Spleen (tissue), 11 donors: ENCODE data around the gene GNAZ. TPM values are rescaled to one million over a fixed set of nuclear protein-coding genes. Genes with fewer than 3 reads are reported as not detected.
A peak's percentile ranks its signal among the peaks of the same experiment; 100 is the strongest.

Source experiments
- DNase-seq: peaks from one replicate; pipeline ENCODE4 v3.0.0-alpha.2; 2020
- H3K27ac ChIP-seq, 8 donors: fragments of 200-600 bp; sonication (generic) in 7 of 8; 1 replicate in 4 of 8; 2 replicates in 4 of 8; pipeline versions ENCODE4 v1.5.0 to v1.8.0; 2016 to 2021; ENCODE audit warnings: inconsistent platforms in 4 of 8, mild to moderate bottlenecking in 4 of 8, moderate library complexity in 1 of 8
- H3K27me3 ChIP-seq, 7 donors: fragments of 200-600 bp; sonication (generic) in 6 of 7; replicated peaks in 1 of 7; 1 replicate in 4 of 7; 2 replicates in 3 of 7; pipeline versions ENCODE4 v1.5.0 to v1.8.0; 2016 to 2021; ENCODE audit warnings: inconsistent platforms in 3 of 7, mild to moderate bottlenecking in 1 of 7
- H3K36me3 ChIP-seq, 6 donors: fragments of 200-600 bp; sonication (generic) in 5 of 6; 1 replicate in 4 of 6; 2 replicates in 2 of 6; pipeline versions ENCODE4 v1.5.0 to v1.8.0; 2016 to 2021; ENCODE audit warnings: inconsistent platforms in 2 of 6
- H3K4me1 ChIP-seq, 6 donors: fragments of 200-600 bp; sonication (generic) in 5 of 6; 1 replicate in 3 of 6; 2 replicates in 3 of 6; pipeline versions ENCODE4 v1.5.0 to v1.8.0; 2016 to 2021; ENCODE audit warnings: inconsistent platforms in 3 of 6
- H3K4me3 ChIP-seq, 8 donors: fragments of 200-600 bp; sonication (generic) in 7 of 8; 1 replicate in 4 of 8; 2 replicates in 4 of 8; pipeline versions ENCODE4 v1.5.0 to v1.8.0; 2016 to 2021; ENCODE audit warnings: inconsistent platforms in 4 of 8, mild to moderate bottlenecking in 4 of 8, moderate library complexity in 2 of 8
- H3K9me3 ChIP-seq, 8 donors: fragments of 200-600 bp; sonication (generic) in 7 of 8; 1 replicate in 4 of 8; 2 replicates in 4 of 8; pipeline versions ENCODE4 v1.5.0 to v1.8.0; 2016 to 2021; ENCODE audit warnings: inconsistent platforms in 4 of 8
- POLR2A ChIP-seq, 3 donors: fragments of 450-650 bp; IDR thresholded peaks; one replicate each; pipeline ENCODE4 v1.5.1; 2017; ENCODE audit warnings: antibody characterized with exemption in 3 of 3, mild to moderate bottlenecking in 1 of 3
- POLR2AphosphoS5 ChIP-seq, 3 donors: sonication (generic); formaldehyde crosslinking; IDR thresholded peaks; one replicate each; pipeline ENCODE4 v1.5.1; 2017; ENCODE audit warnings: antibody characterized with exemption in 3 of 3
- WGBS, 5 donors: extraction: QIAGEN DNeasy Blood & Tissue Kit in 3 of 5; methylation state at CpG; one replicate each; pipeline versions ENCODE4 v1.1.5 to v1.1.7; 2013 to 2018; 5-methylcytosine and 5-hydroxymethylcytosine counted together
- intact Hi-C: fragments of 100-400 bp; cut with DNase I; formaldehyde crosslinking; loops from one replicate; pipeline ENCODE4 v1.15.0; 2023; ENCODE audit warnings: low total_unique reads
- polyA plus RNA-seq, 3 donors: library from polyadenylated mRNA; stranded (reverse); fragments of 200-250 nt; gene quantifications; one replicate each; pipeline ENCODE4 v1.2.1, GENCODE V29; 2013
- total RNA-seq, 7 donors: library from RNA; depleted of rRNA in 3 of 7; stranded (reverse); fragments of >200 nt in 3 of 7; fragmentation: NEBNext Ultra II Directional in 4 of 7; extraction: Animal tissue kit (Norgen Biotek cat#: 25700) in 4 of 7; gene quantifications; one replicate each; pipeline versions ENCODE4 v1.1.0 to v1.2.1, GENCODE V29; 2016 to 2021
- TF ChIP-seq, protein P1 (sequence below), 11 experiments: fragments of 200-600 bp in 7 of 11; fragments of 450-650 bp in 4 of 11; sonication (generic) in 4 of 11; IDR thresholded peaks in 8 of 11; conservative IDR thresholded peaks in 3 of 11; 1 replicate in 7 of 11; 2 replicates in 4 of 11; pipeline versions ENCODE4 v1.4.0 to v1.8.0; 2016 to 2021; ENCODE audit warnings: antibody characterized with exemption in 11 of 11, inconsistent platforms in 4 of 11, mild to moderate bottlenecking in 1 of 11
- donor health status: healthy with polysubstance abuse.
- donor health status: DM: no; HTN: no; CAD: no; lungs with moderate emphysema.
- donor health status: DM: no; HTN: no; CAD: no.
- donor health status: Bipolar disorder and iron deficiency.
- donor health status: healthy.
- donor health status: DM: no; HTN: no; CAD: no.
- donor health status: DM: yes; HTN: yes; CAD: no.

GNAZ gene
- total and polyA plus RNA-seq, 10 donors = 2.3 to 11.8 (median 6.8) TPM

GRCh38 chr22:23072911-23073491 is 2.7 kb downstream of the GNAZ start:
- Histone ChIP-seq H3K4me3 (no peak overlapping the region), H3K4me1 (peaks cover 8 to 63% (median 34%) of the 10 kb centered on the region in 6 donors), H3K9me3 (no peaks in the 10 kb centered on the region), H3K27ac (no peak overlapping the region), H3K27me3 (peaks cover 0 to 37% (median 4%) of the 10 kb centered on the region in 7 donors), H3K36me3 (no peaks in the 10 kb centered on the region)
- DNase-seq = peak; percentile 47
- WGBS, 5 donors = 87 to 98% (median 96%) methylated on average over 6 to 11 of the region's 11 CpGs
- TF ChIP-seq, protein P1, sequence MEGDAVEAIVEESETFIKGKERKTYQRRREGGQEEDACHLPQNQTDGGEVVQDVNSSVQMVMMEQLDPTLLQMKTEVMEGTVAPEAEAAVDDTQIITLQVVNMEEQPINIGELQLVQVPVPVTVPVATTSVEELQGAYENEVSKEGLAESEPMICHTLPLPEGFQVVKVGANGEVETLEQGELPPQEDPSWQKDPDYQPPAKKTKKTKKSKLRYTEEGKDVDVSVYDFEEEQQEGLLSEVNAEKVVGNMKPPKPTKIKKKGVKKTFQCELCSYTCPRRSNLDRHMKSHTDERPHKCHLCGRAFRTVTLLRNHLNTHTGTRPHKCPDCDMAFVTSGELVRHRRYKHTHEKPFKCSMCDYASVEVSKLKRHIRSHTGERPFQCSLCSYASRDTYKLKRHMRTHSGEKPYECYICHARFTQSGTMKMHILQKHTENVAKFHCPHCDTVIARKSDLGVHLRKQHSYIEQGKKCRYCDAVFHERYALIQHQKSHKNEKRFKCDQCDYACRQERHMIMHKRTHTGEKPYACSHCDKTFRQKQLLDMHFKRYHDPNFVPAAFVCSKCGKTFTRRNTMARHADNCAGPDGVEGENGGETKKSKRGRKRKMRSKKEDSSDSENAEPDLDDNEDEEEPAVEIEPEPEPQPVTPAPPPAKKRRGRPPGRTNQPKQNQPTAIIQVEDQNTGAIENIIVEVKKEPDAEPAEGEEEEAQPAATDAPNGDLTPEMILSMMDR (IDR thresholded peaks at IDR 0.05 in 8 of 11, conservative IDR thresholded peaks at IDR 0.05 in 3 of 11) = no peak
- TF ChIP-seq POLR2AphosphoS5 (IDR thresholded peaks at IDR 0.05) (no peak), POLR2A (IDR thresholded peaks at IDR 0.05) (no peak)
- intact Hi-C loops = no loop called here

DNA sequence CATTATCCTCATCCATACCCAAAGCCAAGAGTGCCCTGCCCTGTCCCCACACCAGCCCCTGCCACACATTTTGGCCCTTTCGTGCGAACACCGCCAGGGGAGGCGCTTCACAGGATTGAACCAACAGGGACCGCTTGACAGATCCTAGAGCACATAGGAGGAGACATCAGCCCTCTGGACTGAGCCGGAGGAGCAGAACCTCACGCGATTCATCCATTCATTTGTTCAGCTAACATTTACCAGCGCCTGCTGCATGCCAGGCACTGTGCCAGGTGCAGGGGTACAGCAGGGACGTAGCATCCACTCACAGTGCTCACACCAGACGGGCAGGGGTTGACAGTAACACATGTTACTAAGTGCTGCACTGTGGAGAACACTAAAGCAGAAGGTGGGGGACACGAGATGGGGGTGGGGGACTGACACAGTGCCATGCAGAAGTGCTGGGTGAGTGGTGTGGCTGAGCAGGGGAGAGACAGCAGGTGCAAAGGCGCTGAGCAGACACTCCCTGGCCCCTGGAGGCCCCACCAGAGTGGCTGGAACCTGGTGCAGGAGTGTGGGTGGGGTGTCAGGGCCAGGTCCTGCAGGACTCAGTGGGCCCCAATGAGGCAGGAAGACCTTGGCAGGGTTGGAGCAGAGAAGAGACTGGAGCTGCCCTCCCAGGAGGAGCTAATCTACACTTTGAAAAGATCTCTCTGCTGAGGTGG is 3.4 kb downstream of the GNAZ start:
- peaks cover 8 to 65% (median 34%) of the 10 kb centered on the region in 6 donors for H3K4me1 ChIP-seq
- no peak overlapping the region for H3K27ac ChIP-seq
- no peak overlapping the region for H3K4me3 ChIP-seq
- H3K27me3 ChIP-seq = peaks cover 0 to 35% (median 4%) of the 10 kb centered on the region in 7 donors
- no peaks in the 10 kb centered on the region for H3K36me3 ChIP-seq
- 82 to 91% (median 85%) methylated on average over 13 of the region's 13 CpGs for WGBS, 5 donors
- TF ChIP-seq POLR2AphosphoS5 (IDR thresholded peaks at IDR 0.05) (no peak), POLR2A (IDR thresholded peaks at IDR 0.05) (no peak)
- TF ChIP-seq, protein P1 (IDR thresholded peaks at IDR 0.05 in 8 of 11, conservative IDR thresholded peaks at IDR 0.05 in 3 of 11) = no peak
- intact Hi-C loops = no loop called here
- H3K9me3 ChIP-seq = no peaks in the 10 kb centered on the region
- peak; percentile 62 for DNase-seq

- Histone ChIP-seq H3K9me3 (no peaks in the 10 kb centered on the region), H3K27ac (no peak overlapping the region), H3K4me3 (no peak overlapping the region), H3K36me3 (no peaks in the 10 kb centered on the region), H3K4me1 (peaks cover 4 to 60% (median 30%) of the 10 kb centered on the region in 6 donors), H3K27me3 (peaks cover 0 to 27% (median 4%) of the 10 kb centered on the region in 7 donors)
- WGBS, 5 donors = 80 to 99% (median 94%) methylated on average over 7 of the region's 7 CpGs
- TF ChIP-seq, protein P1 (IDR thresholded peaks at IDR 0.05 in 8 of 11, conservative IDR thresholded peaks at IDR 0.05 in 3 of 11) = no peak
- TF ChIP-seq POLR2A (IDR thresholded peaks at IDR 0.05) (no peak), POLR2AphosphoS5 (IDR thresholded peaks at IDR 0.05) (no peak)
- DNase-seq = peak; percentile 51
- intact Hi-C loops = no loop called here
These were observed 4.1 kb downstream of the GNAZ start for GRCh38 chr22:23074451-23074850.

DNA sequence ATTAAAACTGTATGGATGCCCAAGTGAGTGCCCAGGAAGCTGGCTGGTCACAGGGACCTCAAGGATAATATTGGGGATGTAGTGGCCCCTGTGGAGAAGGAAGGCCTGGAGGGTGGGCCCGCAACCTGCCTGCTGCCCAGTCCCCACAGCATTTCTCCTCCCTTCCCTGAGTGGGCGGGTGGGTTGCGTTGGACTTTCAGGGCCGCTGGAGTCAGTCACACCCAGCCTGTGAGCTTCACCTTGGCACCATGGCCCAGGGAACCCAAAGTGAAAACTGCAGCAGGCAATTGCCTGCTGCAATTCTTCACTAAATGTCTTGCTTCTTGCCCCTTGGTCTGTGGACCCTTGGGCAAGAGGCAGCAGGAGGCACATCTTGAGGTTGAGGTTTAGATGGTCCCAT is 4.7 kb downstream of the GNAZ start:
- intact Hi-C loops = no loop called here
- peak; percentile 39 for DNase-seq
- peaks cover 0 to 22% (median 4%) of the 10 kb centered on the region in 7 donors for H3K27me3 ChIP-seq
- H3K36me3 ChIP-seq = no peaks in the 10 kb centered on the region
- 74 to 98% (median 85%) methylated on average over 4 of the region's 4 CpGs for WGBS, 5 donors
- no peak overlapping the region for H3K27ac ChIP-seq
- H3K4me3 ChIP-seq = no peak overlapping the region
- H3K4me1 ChIP-seq = peaks cover 0 to 55% (median 25%) of the 10 kb centered on the region in 6 donors
- TF ChIP-seq POLR2AphosphoS5 (IDR thresholded peaks at IDR 0.05) = no peak
- TF ChIP-seq, protein P1 (IDR thresholded peaks at IDR 0.05 in 8 of 11, conservative IDR thresholded peaks at IDR 0.05 in 3 of 11) = no peak
- TF ChIP-seq POLR2A (IDR thresholded peaks at IDR 0.05) = no peak
- H3K9me3 ChIP-seq = no peaks in the 10 kb centered on the region
